NT2/D1 (cell line): ENCODE results near the gene NEK1.

Source experiments
- SUZ12 ChIP-seq: IDR thresholded peaks from 2 replicates; pipeline ENCODE4 v1.6.1; 2011; ENCODE audit not compliant: insufficient read length, insufficient read depth; ENCODE audit errors: extremely low read depth
- YY1 ChIP-seq: IDR thresholded peaks from 2 replicates; pipeline ENCODE4 v1.6.1; 2011; ENCODE audit not compliant: insufficient read length, insufficient read depth

DNA sequence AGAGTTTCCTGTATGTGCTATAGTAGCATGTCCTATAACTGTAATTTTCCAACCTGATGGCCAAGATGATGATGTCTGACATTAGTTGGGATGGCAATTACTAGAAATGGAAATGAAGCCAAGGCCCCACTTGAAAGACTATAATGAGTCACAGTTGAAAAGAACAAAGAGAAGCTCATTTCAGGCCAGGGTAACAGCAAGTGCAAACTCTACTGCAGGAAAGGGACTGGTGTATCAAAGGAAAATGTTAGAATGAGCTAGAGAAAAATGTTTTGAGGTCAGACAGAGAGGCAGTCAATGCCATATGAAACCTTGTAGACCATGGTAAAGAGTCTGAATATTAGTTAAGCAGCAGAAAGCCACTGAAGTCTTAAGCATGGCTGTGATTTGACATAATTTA, 195.4 kb downstream of the NEK1 start:
- TF ChIP-seq SUZ12 (no peak), YY1 (no peak)
